ENCODE data around the gene RYK. TPM values are rescaled to one million over a fixed set of nuclear protein-coding genes. Genes with fewer than 3 reads are reported as not detected.

The RYK gene
- total RNA-seq, 2 donors from 2014 or later, result 33.7 to 38.5 TPM

DNA sequence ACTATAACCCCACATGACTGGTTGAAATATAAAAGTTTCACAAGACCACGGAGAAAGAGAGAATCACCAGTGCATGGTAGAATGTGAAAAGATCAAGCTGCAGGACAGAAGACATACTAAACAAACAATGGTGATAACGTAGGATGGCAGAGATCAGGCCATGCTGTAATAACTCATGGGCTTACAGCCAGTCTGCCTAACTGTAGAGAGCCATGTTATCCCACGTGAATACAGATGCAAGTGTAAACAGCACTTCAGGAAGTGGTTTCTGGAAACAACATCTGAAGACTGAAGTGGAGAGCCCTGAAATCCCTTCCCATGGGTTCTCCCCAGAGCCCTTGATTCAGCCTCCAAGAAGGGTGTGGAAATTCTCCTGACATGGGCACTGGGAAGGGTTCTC is 117.7 kb downstream of the RYK start:
- DNase-seq (no peak), ATAC-seq (no peak)
- intact Hi-C loops (cut with DNase I, micrococcal nuclease), result no loop called here

DNA sequence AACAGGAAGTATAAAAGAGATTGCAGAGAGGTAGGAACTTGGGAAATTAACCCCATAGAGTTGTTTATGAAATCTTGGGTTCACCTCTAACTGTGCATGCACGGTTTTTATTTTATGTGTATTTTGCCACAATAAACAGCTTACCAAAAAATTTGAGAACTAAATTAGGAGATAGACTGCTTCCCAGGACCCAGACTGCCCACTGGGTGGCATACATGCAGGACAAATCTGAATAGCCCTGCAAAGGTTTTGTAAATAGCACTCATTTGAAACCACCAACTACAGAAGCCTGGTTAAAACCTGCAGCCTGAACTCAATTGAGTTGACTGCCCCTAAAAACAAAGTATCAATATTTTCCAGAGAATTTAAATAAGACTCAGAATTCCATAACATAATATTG is 124.5 kb downstream of the RYK start:
- DNase-seq (no peak), ATAC-seq (no peak)
- intact Hi-C loops (cut with DNase I, micrococcal nuclease), result no loop called here

DNA sequence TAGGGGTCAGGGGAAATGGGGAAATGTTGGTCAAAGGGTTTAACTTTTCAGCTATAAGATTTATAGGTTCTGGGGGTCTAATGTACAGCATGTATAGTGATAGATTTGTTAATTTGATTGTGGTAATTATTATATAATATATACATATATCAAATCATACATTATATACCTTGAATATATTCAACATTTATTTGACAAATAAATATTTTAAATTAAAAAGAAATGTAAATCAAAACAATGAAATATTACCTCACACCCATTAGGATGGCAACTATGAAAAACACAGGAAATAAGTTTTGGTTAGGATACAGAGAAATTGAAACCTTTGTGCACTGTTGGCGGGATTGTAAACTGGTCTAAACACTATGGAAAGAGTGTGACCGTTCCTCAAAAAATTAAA is 135.9 kb downstream of the RYK start:
- intact Hi-C loops (cut with DNase I, micrococcal nuclease), result no loop called here
- ATAC-seq (no peak), DNase-seq (no peak)

DNA sequence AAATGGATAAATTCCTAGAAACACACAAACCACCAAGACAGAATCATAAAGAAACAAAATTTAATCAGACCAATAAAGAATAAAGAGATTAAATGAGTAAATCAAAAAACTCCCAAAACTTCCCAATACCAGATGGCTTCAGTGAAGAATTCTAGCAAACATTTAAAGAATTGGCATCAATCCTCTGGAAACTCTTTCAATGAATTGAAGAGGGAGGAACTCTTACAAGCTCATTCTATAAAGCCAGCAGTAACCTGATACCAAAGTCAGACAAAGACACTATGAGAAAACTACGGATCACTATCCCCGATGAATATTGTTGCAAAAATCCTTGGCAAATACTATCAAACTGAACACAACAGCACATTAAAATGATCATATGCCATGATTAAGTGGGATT is 139.0 kb downstream of the RYK start:
- intact Hi-C loops (cut with DNase I, micrococcal nuclease), result no loop called here
- no peak for DNase-seq
- ATAC-seq, result no peak

- intact Hi-C loops (cut with DNase I, micrococcal nuclease), result no loop called here
- no peak for DNase-seq
- no peak for ATAC-seq
Measured at GRCh38 chr3:134110963-134111362, 139.7 kb downstream of the RYK start.

Other genes with a start within 250 kb of the RYK start
- 10 to 100 TPM; 50.6 to 57.7 TPM for gene SLCO2A1, start 220.9 kb downstream of the RYK start, total RNA-seq
- 10 to 100 TPM; 17.6 to 18.7 TPM for gene AMOTL2, start 123.6 kb upstream of the RYK start, total RNA-seq
- gene ANAPC13, start 235.1 kb upstream of the RYK start, total RNA-seq, result 10 to 100 TPM; 30.0 to 34.1 TPM
- 10 to 100 TPM; 19.7 to 20.5 TPM for gene CEP63, start 235.2 kb upstream of the RYK start, total RNA-seq